Heart right ventricle (tissue), 16 donors: ENCODE measurements around the gene SEL1L2. TPM values are rescaled to one million over a fixed set of nuclear protein-coding genes. Genes with fewer than 3 reads are reported as not detected.

Experiments
- ATAC-seq, 8 donors: fragments of 200-7000 bp; cut with Tn5 transposase; one replicate each; pipeline ENCODE4 v1.9.1; 2020; ENCODE audit warnings: mild to moderate bottlenecking in 8 of 8, moderate library complexity in 8 of 8, moderate number of reproducible peaks in 1 of 8
- DNase-seq, 2 donors: peaks; one replicate each; pipeline ENCODE4 v3.0.0-alpha.2; 2020
- H3K27ac ChIP-seq, 10 donors: fragments of 200-600 bp; sonication (generic) in 2 of 10; one replicate each; pipeline versions ENCODE4 v1.5.0 to v1.8.0; 2020 to 2022; ENCODE audit warnings: mild to moderate bottlenecking in 3 of 10
- H3K27me3 ChIP-seq, 7 donors: fragments of 200-600 bp; one replicate each; pipeline ENCODE4 v1.8.0; 2021 to 2022; ENCODE audit warnings: mild to moderate bottlenecking in 2 of 7
- H3K36me3 ChIP-seq, 9 donors: fragments of 200-600 bp; sonication (generic) in 1 of 9; one replicate each; pipeline versions ENCODE4 v1.5.0 to v1.8.0; 2020 to 2022; ENCODE audit warnings: mild to moderate bottlenecking in 2 of 9
- H3K4me1 ChIP-seq, 9 donors: fragments of 200-600 bp; sonication (generic) in 1 of 9; one replicate each; pipeline versions ENCODE4 v1.5.0 to v1.8.0; 2020 to 2022; ENCODE audit warnings: mild to moderate bottlenecking in 4 of 9
- H3K4me3 ChIP-seq, 10 donors: fragments of 200-600 bp; sonication (generic) in 2 of 10; one replicate each; pipeline versions ENCODE4 v1.5.0 to v1.8.0; 2020 to 2022; ENCODE audit warnings: mild to moderate bottlenecking in 7 of 10, moderate library complexity in 2 of 10
- H3K9me3 ChIP-seq, 11 donors: fragments of 200-600 bp in 10 of 11; sonication (generic) in 2 of 11; one replicate each; pipeline versions ENCODE4 v1.5.0 to v1.8.0; 2013 to 2022; ENCODE audit warnings: mild to moderate bottlenecking in 2 of 11, control low read depth in 1 of 11, moderate library complexity in 1 of 11
- CTCF ChIP-seq, 9 donors: fragments of 200-600 bp; sonication (generic) in 2 of 9; IDR thresholded peaks; one replicate each; pipeline versions ENCODE4 v1.5.0 to v1.8.0; 2021 to 2022; ENCODE audit warnings: antibody characterized with exemption in 9 of 9, mild to moderate bottlenecking in 5 of 9, moderate library complexity in 1 of 9
- whole genome bisulfite sequencing, 2 donors: extraction: QIAGEN DNeasy Blood & Tissue Kit; methylation state at CpG; one replicate each; pipeline ENCODE4 v1.1.7; 2013; ENCODE audit warnings: inconsistent platforms in 1 of 2; 5-methylcytosine and 5-hydroxymethylcytosine counted together
- intact Hi-C, 10 donors: fragments of 100-400 bp; cut with DNase I; formaldehyde crosslinking; loops; one replicate each; pipeline versions ENCODE4 v1.11.1 to v1.14.2; 2022
- polyA plus RNA-seq, 2 donors: library from polyadenylated mRNA; stranded (reverse); fragments of 200-250 nt; gene quantifications; one replicate each; pipeline ENCODE4 v1.2.3, GENCODE V29; 2013
- total RNA-seq, 10 donors: library from RNA; stranded (reverse); fragmentation: NEBNext Ultra II Directional in 3 of 10; extraction: Animal tissue kit (Norgen Biotek cat#: 25700) in 3 of 10; gene quantifications; one replicate each; pipeline versions ENCODE4 v1.2.1 to v1.2.4, GENCODE V29; 2021 to 2023
- donor health status: Arrhythmogenic right ventricular cardiomyopathy.
- donor health status: ischemic (EF 13 %, LVEDD 7.1; RV severe dilation, severe dysfunction).
- donor health status: healthy with polysubstance abuse.
- donor health status: DM: no; HTN: yes; CAD: no.
- donor health status: DM: no; HTN: no; CAD: no.
- donor health status: ischemic (EF 25% LVEDD 6.9; RV normal size, moderate dysfunction).
- donor health status: ischemic (EF 25% LVEDD 5.7; RV mildly dilated, moderate dysfunction).
- donor health status: healthy.
- donor health status: DM: yes; HTN: yes; CAD: no.
- donor health status: Ischemic cardiomyopathy.
- donor health status: ischemic (EF 35%, LVEDD 5.7; RV mildly dilated, moderate dysfunction).
- donor health status: nonischemic (EF 11% LVEDD 7.7; RV severe dilation, severe dysfunction).
- donor health status: DM: yes; HTN: yes; CAD: no.
- donor health status: PGD.
- donor health status: ischemic (EF 29% LVEDD 5.4; RV normal size, mild dysfunction).
- donor health status: nonischemic (EF 23%, LVEDD 6.1; RV moderate dilation, normal function).

Gene SEL1L2
- total and polyA plus RNA-seq, 12 donors = 0.46 to 5.8 (median 0.95) TPM; not detected in 1

DNA sequence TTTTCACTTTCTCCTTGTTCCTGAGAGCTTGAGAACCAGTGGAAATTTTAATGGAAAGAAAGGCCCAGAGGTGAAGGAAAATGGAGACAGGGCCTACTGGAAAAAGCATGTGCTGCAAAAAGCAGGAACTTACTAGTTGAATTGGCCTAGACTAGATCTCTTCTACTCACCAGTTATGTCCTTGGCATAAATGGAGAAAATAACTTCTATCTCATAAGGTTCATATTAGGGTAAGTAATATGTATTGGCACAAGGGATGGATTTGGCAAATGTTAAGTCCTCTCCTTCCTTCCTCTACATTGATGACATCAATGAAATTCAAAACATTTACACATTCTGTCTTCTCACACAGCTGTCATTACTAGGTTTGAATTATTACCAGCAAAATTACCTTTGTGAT lies 131.5 kb downstream of the SEL1L2 start:
- H3K36me3 ChIP-seq = no peaks in the 10 kb centered on the region
- TF ChIP-seq CTCF (IDR thresholded peaks at IDR 0.05) = no peak
- H3K9me3 ChIP-seq = no peaks in the 10 kb centered on the region
- no peak for ATAC-seq
- H3K27ac ChIP-seq = no peak overlapping the region
- intact Hi-C loops = no loop called here
- peaks cover 0 to 13% (median 6%) of the 10 kb centered on the region in 9 donors for H3K4me1 ChIP-seq
- H3K27me3 ChIP-seq = no peaks in the 10 kb centered on the region
- DNase-seq = no peak
- no peak overlapping the region for H3K4me3 ChIP-seq

GRCh38 chr20:13858439-13858838 lies 132.0 kb downstream of the SEL1L2 start:
- H3K36me3 ChIP-seq = no peaks in the 10 kb centered on the region
- WGBS, 2 donors = 89 to 91% methylated on average over 5 of the region's 5 CpGs
- no peaks in the 10 kb centered on the region for H3K9me3 ChIP-seq
- intact Hi-C loops = no loop called here
- H3K4me1 ChIP-seq = peaks cover 0 to 13% (median 6%) of the 10 kb centered on the region in 9 donors
- H3K4me3 ChIP-seq = no peak overlapping the region
- H3K27ac ChIP-seq = no peak overlapping the region
- DNase-seq (no peak), ATAC-seq (no peak)
- H3K27me3 ChIP-seq = no peaks in the 10 kb centered on the region
- TF ChIP-seq CTCF (IDR thresholded peaks at IDR 0.05) = no peak

GRCh38 chr20:13857961-13858360 lies 132.5 kb downstream of the SEL1L2 start:
- intact Hi-C loops = no loop called here
- Histone ChIP-seq H3K27me3 (no peaks in the 10 kb centered on the region), H3K4me3 (no peak overlapping the region), H3K9me3 (no peaks in the 10 kb centered on the region), H3K36me3 (no peaks in the 10 kb centered on the region), H3K27ac (no peak overlapping the region), H3K4me1 (peaks cover 0 to 13% (median 6%) of the 10 kb centered on the region in 9 donors)
- ATAC-seq = no peak
- no peak for DNase-seq
- no peak for TF ChIP-seq CTCF (IDR thresholded peaks at IDR 0.05)
- 91 to 94% methylated on average over 7 of the region's 7 CpGs for WGBS, 2 donors

DNA sequence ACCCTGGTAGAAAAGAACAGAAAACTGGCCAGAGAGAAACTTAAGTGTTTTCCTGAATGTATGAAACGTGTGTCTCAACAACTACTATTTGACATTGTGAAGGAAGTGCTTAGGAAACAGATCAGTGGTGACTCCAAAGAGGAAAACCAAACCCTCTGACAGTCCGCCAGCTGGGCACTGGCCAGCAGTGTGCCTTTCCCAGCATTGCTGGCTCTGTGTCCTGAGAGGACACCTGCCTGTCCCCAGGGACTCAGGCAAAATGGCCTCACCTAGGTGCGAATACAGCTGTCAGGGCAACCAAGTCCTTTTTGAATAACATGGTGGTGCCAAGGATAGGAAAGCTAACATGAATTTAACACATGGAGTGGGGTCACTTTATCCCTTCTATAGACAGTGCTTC lies 133.1 kb downstream of the SEL1L2 start:
- H3K4me3 ChIP-seq = no peak overlapping the region
- DNase-seq = peak; percentile 63 to 80
- H3K27me3 ChIP-seq = no peaks in the 10 kb centered on the region
- no peak overlapping the region for H3K27ac ChIP-seq
- peak; percentile 55 to 97 (median 88) for ATAC-seq
- H3K4me1 ChIP-seq = peaks cover 0 to 14% (median 6%) of the 10 kb centered on the region in 9 donors
- no peaks in the 10 kb centered on the region for H3K9me3 ChIP-seq
- no peak for TF ChIP-seq CTCF (IDR thresholded peaks at IDR 0.05)
- 31 to 35% methylated on average over 3 of the region's 3 CpGs for WGBS, 2 donors
- intact Hi-C loops = no loop called here
- no peaks in the 10 kb centered on the region for H3K36me3 ChIP-seq
